Skeletal muscle satellite cell (primary cell): ENCODE results near the gene PPP1R27.

ENCODE experiments used
- H3K27me3 ChIP-seq: 2 replicates; pipeline ENCODE4 v1.7.0; 2013; ENCODE audit warnings: low read length; ENCODE audit not compliant: control insufficient read depth, insufficient read depth
- H3K36me3 ChIP-seq: 2 replicates; pipeline ENCODE4 v1.7.0; 2013; ENCODE audit warnings: mild to moderate bottlenecking, control low read depth, low read length; ENCODE audit not compliant: insufficient read depth
- H3K4me1 ChIP-seq: 2 replicates; pipeline ENCODE4 v1.7.0; 2013; ENCODE audit warnings: low read length; ENCODE audit not compliant: control insufficient read depth, insufficient read depth
- H3K4me2 ChIP-seq: 2 replicates; pipeline ENCODE4 v1.7.0; 2013; ENCODE audit warnings: mild to moderate bottlenecking, low read length
- H3K4me3 ChIP-seq: 2 replicates; pipeline ENCODE4 v1.7.0; 2013; ENCODE audit warnings: low read length
- H3K9ac ChIP-seq: 2 replicates; pipeline ENCODE4 v1.7.0; 2013; ENCODE audit warnings: mild to moderate bottlenecking, low read depth, low read length, moderate library complexity
- H3K9me3 ChIP-seq: replicated peaks from 2 replicates; pipeline ENCODE4 v1.7.0; 2013; ENCODE audit warnings: mild to moderate bottlenecking, control low read depth, low read length

PPP1R27 gene

GRCh38 chr17:81822996-81823819, 11.6 kb downstream of the PPP1R27 start:
- no peak overlapping the region for H3K4me2 ChIP-seq
- no peak overlapping the region for H3K9ac ChIP-seq
- H3K36me3 ChIP-seq, result peaks cover 13% of the 10 kb centered on the region
- H3K4me1 ChIP-seq, result peaks cover 12% of the 10 kb centered on the region
- no peaks in the 10 kb centered on the region for H3K9me3 ChIP-seq
- no peak overlapping the region for H3K4me3 ChIP-seq
- peaks cover 4% of the 10 kb centered on the region for H3K27me3 ChIP-seq

- Histone ChIP-seq H3K4me1 (peaks cover 12% of the 10 kb centered on the region), H3K9me3 (no peaks in the 10 kb centered on the region), H3K9ac (no peak overlapping the region), H3K4me2 (no peak overlapping the region), H3K36me3 (peaks cover 13% of the 10 kb centered on the region), H3K27me3 (peaks cover 10% of the 10 kb centered on the region), H3K4me3 (no peak overlapping the region)
Observed at GRCh38 chr17:81822312-81822637, 12.6 kb downstream of the PPP1R27 start.

- H3K36me3 ChIP-seq, result peaks cover 13% of the 10 kb centered on the region
- H3K9ac ChIP-seq, result no peak overlapping the region
- H3K27me3 ChIP-seq, result peaks cover 10% of the 10 kb centered on the region
- H3K4me1 ChIP-seq, result peaks cover 12% of the 10 kb centered on the region
- no peak overlapping the region for H3K4me3 ChIP-seq
- peak overlapping the region; percentile 4 for H3K4me2 ChIP-seq
- H3K9me3 ChIP-seq, result no peaks in the 10 kb centered on the region
Observed at GRCh38 chr17:81821603-81822311, 13.1 kb downstream of the PPP1R27 start.

GRCh38 chr17:81821147-81821546, 13.7 kb downstream of the PPP1R27 start:
- Histone ChIP-seq H3K4me1 (peaks cover 12% of the 10 kb centered on the region), H3K4me2 (no peak overlapping the region), H3K9me3 (no peaks in the 10 kb centered on the region), H3K9ac (no peak overlapping the region), H3K4me3 (no peak overlapping the region), H3K36me3 (peaks cover 13% of the 10 kb centered on the region), H3K27me3 (peaks cover 11% of the 10 kb centered on the region)

GRCh38 chr17:81819708-81820107, 15.1 kb downstream of the PPP1R27 start:
- Histone ChIP-seq H3K4me2 (no peak overlapping the region), H3K9me3 (no peaks in the 10 kb centered on the region), H3K4me1 (peaks cover 12% of the 10 kb centered on the region), H3K4me3 (no peak overlapping the region), H3K27me3 (peaks cover 22% of the 10 kb centered on the region), H3K36me3 (peaks cover 13% of the 10 kb centered on the region), H3K9ac (no peak overlapping the region)

GRCh38 chr17:81817758-81818147, 17.1 kb downstream of the PPP1R27 start:
- Histone ChIP-seq H3K36me3 (peaks cover 7% of the 10 kb centered on the region), H3K4me3 (no peak overlapping the region), H3K9ac (no peak overlapping the region), H3K9me3 (no peaks in the 10 kb centered on the region), H3K4me1 (peaks cover 12% of the 10 kb centered on the region), H3K27me3 (peaks cover 22% of the 10 kb centered on the region), H3K4me2 (no peak overlapping the region)

- Histone ChIP-seq H3K4me1 (no peaks in the 10 kb centered on the region), H3K9me3 (no peaks in the 10 kb centered on the region), H3K4me2 (no peak overlapping the region), H3K4me3 (no peak overlapping the region), H3K36me3 (no peaks in the 10 kb centered on the region), H3K27me3 (peaks cover 34% of the 10 kb centered on the region), H3K9ac (no peak overlapping the region)
Observed at GRCh38 chr17:81815646-81815986, 19.2 kb downstream of the PPP1R27 start.

GRCh38 chr17:81814748-81815645, 19.9 kb downstream of the PPP1R27 start:
- H3K36me3 ChIP-seq, result no peaks in the 10 kb centered on the region
- H3K9ac ChIP-seq, result no peak overlapping the region
- no peak overlapping the region for H3K4me2 ChIP-seq
- peaks cover 40% of the 10 kb centered on the region for H3K27me3 ChIP-seq
- no peaks in the 10 kb centered on the region for H3K4me1 ChIP-seq
- no peaks in the 10 kb centered on the region for H3K9me3 ChIP-seq
- no peak overlapping the region for H3K4me3 ChIP-seq

GRCh38 chr17:81813861-81814683, 20.8 kb downstream of the PPP1R27 start:
- Histone ChIP-seq H3K9me3 (no peaks in the 10 kb centered on the region), H3K4me2 (no peak overlapping the region), H3K36me3 (no peaks in the 10 kb centered on the region), H3K9ac (no peak overlapping the region), H3K4me1 (no peaks in the 10 kb centered on the region), H3K4me3 (no peak overlapping the region), H3K27me3 (peaks cover 49% of the 10 kb centered on the region)

GRCh38 chr17:81813371-81813684, 21.5 kb downstream of the PPP1R27 start:
- Histone ChIP-seq H3K4me3 (no peak overlapping the region), H3K27me3 (peaks cover 51% of the 10 kb centered on the region), H3K4me2 (no peak overlapping the region), H3K4me1 (no peaks in the 10 kb centered on the region), H3K9ac (no peak overlapping the region), H3K36me3 (no peaks in the 10 kb centered on the region), H3K9me3 (no peaks in the 10 kb centered on the region)
